GM21619 (cell line): Measurements from ENCODE around the gene MYOM1.

Experiments
- ATAC-seq: cut with Tn5 transposase; IDR thresholded peaks from one replicate; pipeline ENCODE4 v1.9.1; 2021; ENCODE audit not compliant: unreplicated experiment

The MYOM1 gene

GRCh38 chr18:3219631-3220335 is at the start of gene MYOM1:
MYOM1 (minus strand) TSS chr18:3219968; CDS start chr18:3215223, 4,745 bp downstream.
- no peak for ATAC-seq

GRCh38 chr18:3269241-3269913 is 49.6 kb upstream of the MYOM1 start:
- ATAC-seq, result no peak

- ATAC-seq, result no peak
Observed at GRCh38 chr18:3268306-3268705, 48.5 kb upstream of the MYOM1 start.

GRCh38 chr18:3266062-3266608 is 46.4 kb upstream of the MYOM1 start:
- ATAC-seq, result no peak

GRCh38 chr18:3265564-3266033 is 45.8 kb upstream of the MYOM1 start:
- no peak for ATAC-seq

GRCh38 chr18:3264362-3264761 is 44.6 kb upstream of the MYOM1 start:
- ATAC-seq, result no peak

- ATAC-seq, result no peak
Observed at GRCh38 chr18:3263132-3263700, 43.4 kb upstream of the MYOM1 start.

GRCh38 chr18:3262234-3263131 is 42.7 kb upstream of the MYOM1 start:
- peak; percentile 36 for ATAC-seq

- ATAC-seq, result peak; percentile 83
Observed at GRCh38 chr18:3261373-3262233, 41.8 kb upstream of the MYOM1 start, which contains the start of gene MYL12B. MYL12B (plus strand) TSS chr18:3262133; CDS start chr18:3272899, 10,766 bp downstream.

GRCh38 chr18:3260995-3261372 is 41.2 kb upstream of the MYOM1 start:
- ATAC-seq, result no peak

- no peak for ATAC-seq
Observed at GRCh38 chr18:3257627-3258120, 37.9 kb upstream of the MYOM1 start.

- ATAC-seq, result no peak
Observed at GRCh38 chr18:3256693-3257626, 37.2 kb upstream of the MYOM1 start.

GRCh38 chr18:3255611-3256165 is 35.9 kb upstream of the MYOM1 start:
- ATAC-seq, result no peak

GRCh38 chr18:3254725-3255124 is 35.0 kb upstream of the MYOM1 start:
- ATAC-seq, result no peak

GRCh38 chr18:3252843-3253242 is 33.1 kb upstream of the MYOM1 start:
- no peak for ATAC-seq

GRCh38 chr18:3251963-3252277 is 32.2 kb upstream of the MYOM1 start:
- ATAC-seq, result no peak

GRCh38 chr18:3251249-3251962 is 31.6 kb upstream of the MYOM1 start:
- no peak for ATAC-seq
